Measurements from ENCODE around the gene RGS19. TPM values are rescaled to one million over a fixed set of nuclear protein-coding genes. Genes with fewer than 3 reads are reported as not detected.

Gene RGS19
- total RNA-seq, 1 donor from 2014 or later, result 2.0 TPM

GRCh38 chr20:64067005-64067632 lies 12.2 kb downstream of the RGS19 start:
- Histone ChIP-seq H3K27ac (no peak overlapping the region), H3K27me3 (no peaks in the 10 kb centered on the region), H3K4me2 (no peak overlapping the region), H3K79me2 (ENCODE audit: low read depth) (peaks cover 9% of the 10 kb centered on the region), H3K9ac (no peak overlapping the region), H3K4me1 (peaks cover 7% of the 10 kb centered on the region), H3K9me3 (ENCODE audit: low read depth) (no peaks in the 10 kb centered on the region), H3K36me3 (no peaks in the 10 kb centered on the region), H2AFZ (replicated peaks) (no peak overlapping the region), H3F3A (ENCODE audit: low read depth) (peaks cover 4% of the 10 kb centered on the region), H3K4me3 (no peak overlapping the region), H4K20me1 (ENCODE audit: low read depth) (peaks cover 35% of the 10 kb centered on the region)
- H3K27me3 Mint-ChIP-seq (ENCODE audit: insufficient read depth, low read depth), result peaks cover 4% of the 10 kb centered on the region
- H3K36me3 Mint-ChIP-seq, result no peaks in the 10 kb centered on the region
- H3K9me3 Mint-ChIP-seq, result no peaks in the 10 kb centered on the region
- peak overlapping the region; percentile 54 for H3K27ac Mint-ChIP-seq
- DNase-seq (ENCODE audit: low spot score), result no peak
- H3K4me1 Mint-ChIP-seq, result peaks cover 22% of the 10 kb centered on the region
- no peak for TF ChIP-seq EZH2phosphoT487 (IDR thresholded peaks at IDR 0.05)
- TF ChIP-seq EZH2 (IDR thresholded peaks at IDR 0.05), result no peak
- TF ChIP-seq, protein P1, sequence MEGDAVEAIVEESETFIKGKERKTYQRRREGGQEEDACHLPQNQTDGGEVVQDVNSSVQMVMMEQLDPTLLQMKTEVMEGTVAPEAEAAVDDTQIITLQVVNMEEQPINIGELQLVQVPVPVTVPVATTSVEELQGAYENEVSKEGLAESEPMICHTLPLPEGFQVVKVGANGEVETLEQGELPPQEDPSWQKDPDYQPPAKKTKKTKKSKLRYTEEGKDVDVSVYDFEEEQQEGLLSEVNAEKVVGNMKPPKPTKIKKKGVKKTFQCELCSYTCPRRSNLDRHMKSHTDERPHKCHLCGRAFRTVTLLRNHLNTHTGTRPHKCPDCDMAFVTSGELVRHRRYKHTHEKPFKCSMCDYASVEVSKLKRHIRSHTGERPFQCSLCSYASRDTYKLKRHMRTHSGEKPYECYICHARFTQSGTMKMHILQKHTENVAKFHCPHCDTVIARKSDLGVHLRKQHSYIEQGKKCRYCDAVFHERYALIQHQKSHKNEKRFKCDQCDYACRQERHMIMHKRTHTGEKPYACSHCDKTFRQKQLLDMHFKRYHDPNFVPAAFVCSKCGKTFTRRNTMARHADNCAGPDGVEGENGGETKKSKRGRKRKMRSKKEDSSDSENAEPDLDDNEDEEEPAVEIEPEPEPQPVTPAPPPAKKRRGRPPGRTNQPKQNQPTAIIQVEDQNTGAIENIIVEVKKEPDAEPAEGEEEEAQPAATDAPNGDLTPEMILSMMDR (IDR thresholded peaks at IDR 0.05), result no peak
- H3K4me3 Mint-ChIP-seq, result no peak overlapping the region

DNA sequence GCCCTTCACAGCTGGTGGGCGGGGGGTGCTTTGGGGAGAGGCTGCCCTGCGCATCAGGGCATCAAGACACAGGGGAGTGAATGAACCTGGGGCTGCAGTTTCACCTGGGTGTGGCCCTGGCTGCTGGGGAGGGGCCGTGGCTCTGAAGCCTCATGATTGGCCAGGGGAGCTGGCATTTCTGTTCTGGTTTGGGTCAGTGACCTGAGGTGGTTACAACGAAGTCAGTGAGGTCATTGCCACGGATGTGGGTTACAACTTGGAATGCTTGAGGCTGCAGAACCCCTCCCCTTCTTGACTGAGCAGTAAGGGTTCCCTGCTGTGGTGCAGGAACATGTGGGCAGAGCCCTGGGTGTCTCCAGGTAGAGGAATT lies 13.4 kb downstream of the RGS19 start:
- H3K27me3 Mint-ChIP-seq (ENCODE audit: insufficient read depth, low read depth), result peaks cover 4% of the 10 kb centered on the region
- no peak for DNase-seq (ENCODE audit: low spot score)
- H3K9me3 Mint-ChIP-seq, result no peaks in the 10 kb centered on the region
- peaks cover 9% of the 10 kb centered on the region for H3K79me2 ChIP-seq (ENCODE audit: low read depth)
- TF ChIP-seq EZH2 (IDR thresholded peaks at IDR 0.05) (no peak), EZH2phosphoT487 (IDR thresholded peaks at IDR 0.05) (no peak)
- TF ChIP-seq, protein P1 (IDR thresholded peaks at IDR 0.05), result no peak
- H3K9ac ChIP-seq, result no peak overlapping the region
- H3K36me3 ChIP-seq, result no peaks in the 10 kb centered on the region
- H3K27ac Mint-ChIP-seq, result no peak overlapping the region
- peaks cover 4% of the 10 kb centered on the region for H3F3A ChIP-seq (ENCODE audit: low read depth)
- H3K4me2 ChIP-seq, result no peak overlapping the region
- H3K4me1 ChIP-seq, result peaks cover 7% of the 10 kb centered on the region
- H3K4me3 Mint-ChIP-seq, result peak overlapping the region; percentile 50
- no peak overlapping the region for H3K27ac ChIP-seq
- peaks cover 35% of the 10 kb centered on the region for H4K20me1 ChIP-seq (ENCODE audit: low read depth)
- H2AFZ ChIP-seq (replicated peaks), result no peak overlapping the region
- no peaks in the 10 kb centered on the region for H3K36me3 Mint-ChIP-seq
- H3K4me3 ChIP-seq, result no peak overlapping the region
- no peaks in the 10 kb centered on the region for H3K27me3 ChIP-seq
- H3K9me3 ChIP-seq (ENCODE audit: low read depth), result no peaks in the 10 kb centered on the region
- peaks cover 25% of the 10 kb centered on the region for H3K4me1 Mint-ChIP-seq

DNA sequence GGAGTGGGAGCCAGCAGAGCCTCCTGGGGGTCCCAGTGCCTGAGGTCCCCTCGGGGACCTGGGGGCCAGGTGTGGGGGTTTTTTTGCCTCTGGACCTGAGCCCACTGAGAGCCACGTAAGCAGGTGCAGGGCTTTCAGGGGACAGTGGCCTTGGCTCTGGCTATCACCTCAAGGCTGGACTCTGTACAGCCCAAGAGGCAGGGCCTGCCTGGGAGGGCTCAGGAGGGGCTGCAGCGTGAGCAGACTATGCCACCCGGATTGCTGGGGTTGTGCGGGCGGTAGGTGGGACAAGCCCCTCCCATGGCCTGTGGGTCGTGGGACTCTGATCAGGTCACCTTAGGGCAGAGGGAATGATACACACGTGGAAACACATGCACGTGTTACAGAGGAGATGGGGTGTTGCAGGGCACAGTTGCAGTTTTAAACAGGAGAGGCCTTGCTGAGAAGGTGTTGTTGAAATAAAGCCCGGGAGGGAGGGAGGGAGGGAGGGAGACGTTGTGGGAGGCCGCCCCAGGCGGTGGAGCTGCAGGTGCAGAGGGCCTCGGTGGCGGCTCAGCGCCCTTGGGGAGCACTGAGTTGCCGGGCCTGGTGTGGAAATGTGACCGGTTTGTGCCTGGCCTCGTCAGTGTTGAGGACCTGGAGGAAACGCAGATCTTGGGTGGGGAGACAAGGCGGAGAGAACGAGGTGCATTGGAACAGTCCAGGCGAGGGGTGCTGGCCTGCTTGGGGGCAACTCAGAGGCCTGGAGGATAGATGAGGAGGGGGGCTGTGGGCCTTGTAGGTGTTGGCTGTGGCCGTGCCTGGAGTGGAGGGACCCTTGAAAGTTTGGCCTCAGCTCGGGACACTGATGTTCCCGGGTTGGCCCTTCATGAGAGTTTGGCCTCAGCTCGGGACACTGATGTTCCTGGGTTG lies 14.0 kb downstream of the RGS19 start:
- H3K27me3 Mint-ChIP-seq (ENCODE audit: insufficient read depth, low read depth), result peaks cover 6% of the 10 kb centered on the region
- no peak overlapping the region for H3K4me2 ChIP-seq
- H3K27ac Mint-ChIP-seq, result no peak overlapping the region

More for the DNA sequence above, 14.0 kb downstream of the RGS19 start:
- DNase-seq (ENCODE audit: low spot score), result no peak
- no peaks in the 10 kb centered on the region for H3K36me3 Mint-ChIP-seq
- H4K20me1 ChIP-seq (ENCODE audit: low read depth), result peaks cover 33% of the 10 kb centered on the region
- H3K9ac ChIP-seq, result no peak overlapping the region
- no peak overlapping the region for H2AFZ ChIP-seq (replicated peaks)
- H3K4me1 ChIP-seq, result peaks cover 7% of the 10 kb centered on the region
- no peaks in the 10 kb centered on the region for H3K9me3 Mint-ChIP-seq
- H3K4me3 ChIP-seq, result no peak overlapping the region
- peaks cover 25% of the 10 kb centered on the region for H3K4me1 Mint-ChIP-seq
- H3K27me3 ChIP-seq, result no peaks in the 10 kb centered on the region
- peaks cover 9% of the 10 kb centered on the region for H3K79me2 ChIP-seq (ENCODE audit: low read depth)
- peaks cover 4% of the 10 kb centered on the region for H3F3A ChIP-seq (ENCODE audit: low read depth)
- H3K4me3 Mint-ChIP-seq, result peak overlapping the region; percentile 50
- no peaks in the 10 kb centered on the region for H3K9me3 ChIP-seq (ENCODE audit: low read depth)
- H3K36me3 ChIP-seq, result no peaks in the 10 kb centered on the region
- no peak for TF ChIP-seq EZH2 (IDR thresholded peaks at IDR 0.05)
- TF ChIP-seq, protein P1 (IDR thresholded peaks at IDR 0.05), result no peak
- TF ChIP-seq EZH2phosphoT487 (IDR thresholded peaks at IDR 0.05), result no peak
- no peak overlapping the region for H3K27ac ChIP-seq
